GM12878 (cell line): Measurements from ENCODE around the gene ADORA2B. TPM values are rescaled to one million over a fixed set of nuclear protein-coding genes. Genes with fewer than 3 reads are reported as not detected.

Experiments used
- CUX1 ChIP-seq: IDR thresholded peaks from 2 replicates; pipeline ENCODE4 v1.6.1; 2012; ENCODE audit warnings: improper control_type of control experiment, low read depth, low read length; ENCODE audit not compliant: insufficient replicate concordance
- EED ChIP-seq: sonication (generic); IDR thresholded peaks from 2 replicates; pipeline ENCODE4 v1.6.1; 2016; ENCODE audit warnings: antibody characterized with exemption, low read depth
- IKZF2 ChIP-seq, 2 experiments: fragments of 450-650 bp; IDR thresholded peaks; 2 replicates each; pipeline ENCODE4 v1.6.1; 2017; ENCODE audit warnings: mild to moderate bottlenecking in 2 of 2, moderate library complexity in 2 of 2
- KAT2A ChIP-seq: conservative IDR thresholded peaks from 2 replicates; pipeline ENCODE4 v1.6.1; 2011; ENCODE audit warnings: low read depth, low read length; ENCODE audit not compliant: control insufficient read depth
- LARP7 ChIP-seq: fragments of 450-650 bp; IDR thresholded peaks from 2 replicates; pipeline ENCODE4 v1.6.1; 2017; ENCODE audit warnings: mild to moderate bottlenecking
- NFIC ChIP-seq: IDR thresholded peaks from 2 replicates; pipeline ENCODE4 v1.6.1; 2012; ENCODE audit warnings: low read depth, mild to moderate bottlenecking, inconsistent platforms, low read length, moderate library complexity
- PAX8 ChIP-seq: fragments of 450-650 bp; IDR thresholded peaks from 2 replicates; pipeline ENCODE4 v1.6.1; 2017; ENCODE audit warnings: mild to moderate bottlenecking, moderate library complexity
- PRDM15 ChIP-seq: fragments of 450-650 bp; formaldehyde crosslinking; IDR thresholded peaks from 2 replicates; pipeline ENCODE4 v1.4.0; 2020; ENCODE audit warnings: mild to moderate bottlenecking, moderate library complexity
- RCOR1 ChIP-seq: conservative IDR thresholded peaks from 2 replicates; pipeline ENCODE4 v1.6.1; 2012; ENCODE audit warnings: low read depth, low read length, improper control_type of control experiment
- RELB ChIP-seq: fragments of 450-650 bp; IDR thresholded peaks from 2 replicates; pipeline ENCODE4 v1.6.1; 2017; ENCODE audit warnings: low read depth, mild to moderate bottlenecking, moderate library complexity
- ZBTB40 ChIP-seq: fragments of 450-650 bp; IDR thresholded peaks from 2 replicates; pipeline ENCODE4 v1.6.1; 2016; ENCODE audit warnings: mild to moderate bottlenecking, moderate library complexity, borderline replicate concordance
- ZNF24 ChIP-seq: fragments of 450-650 bp; IDR thresholded peaks from 2 replicates; pipeline ENCODE4 v1.6.1; 2017; ENCODE audit warnings: antibody characterized with exemption, mild to moderate bottlenecking
- polyA plus RNA-seq, 11 experiments: library from polyadenylated mRNA; depleted of rRNA in 4 of 11; unstranded in 6 of 11; stranded (reverse) in 5 of 11; fragments of >200 nt; fragmentation: Nextera tagmentation in 4 of 11; fragmentation: Illumina TruSeq in 1 of 11; extraction: Ambion mirVana in 4 of 11; extraction: Trizol in 1 of 11; gene quantifications; 1 replicate in 1 of 11; 2 replicates in 10 of 11; pipeline versions ENCODE4 v1.2.1 to v1.2.3, GENCODE V29; 2011 to 2016; ENCODE audit warnings: inconsistent platforms in 2 of 11, missing spikeins in 2 of 11, low read depth in 1 of 11
- total RNA-seq, 4 experiments: library from RNA; depleted of rRNA in 3 of 4; stranded (reverse); fragments of >200 nt in 3 of 4; fragmentation: Illumina TruSeq in 1 of 4; extraction: Trizol in 1 of 4; gene quantifications; 2 replicates each; pipeline versions ENCODE4 v1.2.1 to v1.2.3, GENCODE V29; 2013 to 2021

ADORA2B gene
- total and polyA plus RNA-seq, 10 of the 15 experiments (the other 5 are each of a cell fraction or from before 2014, with no cell fraction given): 0.05 to 0.42 (median 0.17) TPM

- no peak for TF ChIP-seq PRDM15 (CRISPR knock-in tag)
- no peak for TF ChIP-seq RELB
- TF ChIP-seq ZBTB40: 0 out of 2 replicates have a peak, but pooled peaks have one; percentile 23
- TF ChIP-seq CUX1: no peak
- TF ChIP-seq RCOR1: no peak
- TF ChIP-seq IKZF2 (IDR thresholded peaks at IDR 0.05): no peak
- no peak for TF ChIP-seq ZNF24
- TF ChIP-seq LARP7: no peak
- TF ChIP-seq EED: no peak
- no peak for TF ChIP-seq KAT2A
- TF ChIP-seq PAX8: no peak
- no peak for TF ChIP-seq NFIC
Observed at GRCh38 chr17:15999974-16000827, 55.3 kb downstream of the ADORA2B start (continued).
